IPS-18c (cell line): ENCODE measurements around the gene ORMDL1.
"Not testable (repeated sequence)": the region's sequence is repeated elsewhere in the genome, so short reads cannot be mapped to it uniquely, and the experiment has no call there.

Experiments used
- H3K4me3 ChIP-seq: 2 replicates; pipeline ENCODE4 v1.7.0; 2013; ENCODE audit warnings: low read depth, mild to moderate bottlenecking, low read length, moderate library complexity; ENCODE audit not compliant: insufficient read depth
- H3K9me3 ChIP-seq: one replicate; pipeline ENCODE4 v1.6.1; 2013; ENCODE audit warnings: mild to moderate bottlenecking, low read length, moderate library complexity; ENCODE audit not compliant: control insufficient read depth, insufficient read depth

Gene ORMDL1

GRCh38 chr2:189791338-189792042 lies 7.4 kb upstream of the ORMDL1 start:
- H3K9me3 ChIP-seq: no peaks in the 10 kb centered on the region
- H3K4me3 ChIP-seq: no peak overlapping the region

GRCh38 chr2:189783451-189783926 lies 650 bp downstream of the ORMDL1 start:
- Histone ChIP-seq H3K4me3 (peak overlapping the region; percentile 93), H3K9me3 (no peaks in the 10 kb centered on the region)

- no peaks in the 10 kb centered on the region for H3K9me3 ChIP-seq
- no peak overlapping the region for H3K4me3 ChIP-seq
Observed at GRCh38 chr2:189782221-189782671, 1.9 kb downstream of the ORMDL1 start.

- Histone ChIP-seq H3K9me3 (no peaks in the 10 kb centered on the region), H3K4me3 (no peak overlapping the region)
Observed at GRCh38 chr2:189772212-189772611, 11.9 kb downstream of the ORMDL1 start.

GRCh38 chr2:189770590-189771322 lies 13.4 kb downstream of the ORMDL1 start:
- H3K4me3 ChIP-seq: no peak overlapping the region
- no peaks in the 10 kb centered on the region for H3K9me3 ChIP-seq

- H3K9me3 ChIP-seq: no peaks in the 10 kb centered on the region
- H3K4me3 ChIP-seq: no peak overlapping the region
Observed at GRCh38 chr2:189763908-189764661, 20.1 kb downstream of the ORMDL1 start.

- H3K4me3 ChIP-seq: peak within 1 kb of the TSS; percentile 70
- H3K9me3 ChIP-seq: no peaks in the 10 kb centered on the region
Observed at GRCh38 chr2:189762551-189763298, 21.4 kb downstream of the ORMDL1 start, which contains the start of gene OSGEPL1. TSS of gene OSGEPL1 (minus strand) at chr2:189762792. CDS start at chr2:189761640, 1,152 bp downstream.

- H3K9me3 ChIP-seq: no peaks in the 10 kb centered on the region
- peak overlapping the region; percentile 70 for H3K4me3 ChIP-seq
Observed at GRCh38 chr2:189762229-189762550, 21.9 kb downstream of the ORMDL1 start.

- H3K4me3 ChIP-seq, H3K9me3 ChIP-seq: not testable (repeated sequence)
Observed at GRCh38 chr2:189760154-189760553, 24.0 kb downstream of the ORMDL1 start.

GRCh38 chr2:189756311-189756952 lies 27.7 kb downstream of the ORMDL1 start:
- Histone ChIP-seq H3K4me3 (no peak overlapping the region), H3K9me3 (no peaks in the 10 kb centered on the region)

- H3K9me3 ChIP-seq: no peaks in the 10 kb centered on the region
- no peak overlapping the region for H3K4me3 ChIP-seq
Observed at GRCh38 chr2:189751080-189751658, 33.0 kb downstream of the ORMDL1 start.

GRCh38 chr2:189729430-189729829 lies 54.7 kb downstream of the ORMDL1 start:
- Histone ChIP-seq H3K4me3 (no peak overlapping the region), H3K9me3 (no peaks in the 10 kb centered on the region)

GRCh38 chr2:189726849-189727248 lies 57.3 kb downstream of the ORMDL1 start:
- H3K4me3 ChIP-seq: no peak overlapping the region
- no peaks in the 10 kb centered on the region for H3K9me3 ChIP-seq

GRCh38 chr2:189726271-189726670 lies 57.9 kb downstream of the ORMDL1 start:
- H3K9me3 ChIP-seq: no peaks in the 10 kb centered on the region
- no peak overlapping the region for H3K4me3 ChIP-seq

- Histone ChIP-seq H3K4me3 (no peak overlapping the region), H3K9me3 (no peaks in the 10 kb centered on the region)
Observed at GRCh38 chr2:189723192-189723591, 60.9 kb downstream of the ORMDL1 start.
